HEK293 (cell line): ENCODE results near the gene STIM2.

Source experiments
- CTCF ChIP-seq: fragments of 450-650 bp; formaldehyde crosslinking; IDR thresholded peaks from 2 replicates; pipeline ENCODE4 v1.5.1; 2016; ENCODE audit warnings: missing biosample characterization, missing genetic modification characterization
- KLF16 ChIP-seq: fragments of 450-650 bp; formaldehyde crosslinking; IDR thresholded peaks from 2 replicates; pipeline ENCODE4 v1.5.1; 2017; ENCODE audit warnings: missing biosample characterization, missing genetic modification characterization
- PRDM10 ChIP-seq: fragments of 450-650 bp; formaldehyde crosslinking; IDR thresholded peaks from 2 replicates; pipeline ENCODE4 v1.5.1; 2016; ENCODE audit warnings: missing biosample characterization, missing genetic modification characterization
- ZBTB26 ChIP-seq: fragments of 450-650 bp; formaldehyde crosslinking; optimal IDR thresholded peaks from 2 replicates; pipeline ENCODE3; 2016; ENCODE audit warnings: missing biosample characterization, mild to moderate bottlenecking, missing genetic modification characterization
- ZNF274 ChIP-seq, 2 experiments: fragments of 200-500 bp in 1 of 2; fragments of 450-650 bp in 1 of 2; sonication (Bioruptor generic) in 1 of 2; formaldehyde crosslinking in 1 of 2; IDR thresholded peaks; 2 replicates each; pipeline versions ENCODE4 v1.5.1 to v1.6.1; 2014 to 2016; ENCODE audit warnings: borderline replicate concordance in 1 of 2, inconsistent platforms in 1 of 2, low read length in 1 of 2, missing biosample characterization in 1 of 2, missing genetic modification characterization in 1 of 2
- ZNF280D ChIP-seq: fragments of 450-650 bp; formaldehyde crosslinking; IDR thresholded peaks from 2 replicates; pipeline ENCODE4 v1.5.1; 2016; ENCODE audit warnings: missing biosample characterization, missing genetic modification characterization
- ZNF510 ChIP-seq: fragments of 450-650 bp; formaldehyde crosslinking; IDR thresholded peaks from 2 replicates; pipeline ENCODE4 v1.5.1; 2018; ENCODE audit warnings: mild to moderate bottlenecking, missing genetic modification characterization, missing biosample characterization; ENCODE audit not compliant: insufficient replicate concordance
- ZNF555 ChIP-seq: fragments of 450-650 bp; formaldehyde crosslinking; conservative IDR thresholded peaks from 2 replicates; pipeline ENCODE4 v1.5.1; 2017; ENCODE audit warnings: missing biosample characterization, mild to moderate bottlenecking, missing genetic modification characterization, inconsistent platforms
- ZNF768 ChIP-seq: fragments of 450-650 bp; formaldehyde crosslinking; IDR thresholded peaks from 2 replicates; pipeline ENCODE4 v1.5.1; 2018; ENCODE audit warnings: missing biosample characterization, mild to moderate bottlenecking, missing genetic modification characterization

- TF ChIP-seq PRDM10, result no peak
- no peak for TF ChIP-seq CTCF (tag by site-specific recombination)
- no peak for TF ChIP-seq ZNF274 (IDR thresholded peaks at IDR 0.05; ENCODE audit: low read length)
- no peak for TF ChIP-seq ZNF274 (tag by site-specific recombination; IDR thresholded peaks at IDR 0.05; ENCODE audit: borderline replicate concordance)
- TF ChIP-seq ZNF555, result no peak
- TF ChIP-seq ZNF280D (tag by site-specific recombination), result no peak
- no peak for TF ChIP-seq ZNF510 (tag by site-specific recombination)
- no peak for TF ChIP-seq KLF16 (tag by site-specific recombination)
- TF ChIP-seq ZBTB26 (tag by site-specific recombination), result no peak
- no peak for TF ChIP-seq ZNF768 (tag by site-specific recombination)
Observed at GRCh38 chr4:27013012-27013411, 152.4 kb downstream of the STIM2 start.
